Upper lobe of left lung (tissue), 6 donors: Measurements from ENCODE around the gene PFKL. TPM values are rescaled to one million over a fixed set of nuclear protein-coding genes. Genes with fewer than 3 reads are reported as not detected.
A peak's percentile ranks its signal among the peaks of the same experiment; 100 is the strongest.

Experiments
- ATAC-seq, 2 donors: fragments of 200-7000 bp; cut with Tn5 transposase; one replicate each; pipeline ENCODE4 v1.9.1; 2022; ENCODE audit warnings: mild to moderate bottlenecking in 2 of 2, moderate library complexity in 2 of 2; ENCODE audit not compliant: low FRiP score in 2 of 2
- DNase-seq, 2 donors: peaks; one replicate each; pipeline ENCODE4 v3.0.0-alpha.2; 2019 to 2020
- H3K27ac ChIP-seq, 4 donors: fragments of 200-600 bp; sonication (generic); one replicate each; pipeline ENCODE4 v1.5.1; 2016 to 2019
- H3K27me3 ChIP-seq, 4 donors: fragments of 200-600 bp; sonication (generic); one replicate each; pipeline ENCODE4 v1.5.1; 2017 to 2019
- H3K36me3 ChIP-seq, 4 donors: fragments of 200-600 bp; sonication (generic); one replicate each; pipeline ENCODE4 v1.5.1; 2016 to 2019
- H3K4me1 ChIP-seq, 4 donors: fragments of 200-600 bp; sonication (generic); one replicate each; pipeline ENCODE4 v1.5.1; 2018 to 2019
- H3K4me3 ChIP-seq, 4 donors: fragments of 200-600 bp; sonication (generic); one replicate each; pipeline ENCODE4 v1.5.1; 2017 to 2019; ENCODE audit warnings: mild to moderate bottlenecking in 2 of 4, moderate library complexity in 1 of 4
- H3K9me3 ChIP-seq, 4 donors: fragments of 200-600 bp; sonication (generic); one replicate each; pipeline ENCODE4 v1.5.1; 2018 to 2019
- CTCF ChIP-seq, 6 experiments: fragments of 450-650 bp in 4 of 6; fragments of 200-600 bp in 2 of 6; sonication (generic) in 2 of 6; IDR thresholded peaks; one replicate each; pipeline ENCODE4 v1.5.1; 2016 to 2019; ENCODE audit warnings: antibody characterized with exemption in 6 of 6
- EP300 ChIP-seq, 4 donors: sonication (generic); formaldehyde crosslinking; IDR thresholded peaks; one replicate each; pipeline ENCODE4 v1.5.1; 2017; ENCODE audit warnings: antibody characterized with exemption in 4 of 4, control low read depth in 2 of 4
- POLR2A ChIP-seq, 4 donors: fragments of 450-650 bp; IDR thresholded peaks; one replicate each; pipeline ENCODE4 v1.5.1; 2016 to 2017; ENCODE audit warnings: antibody characterized with exemption in 4 of 4, mild to moderate bottlenecking in 2 of 4
- POLR2AphosphoS5 ChIP-seq, 2 donors: sonication (generic); formaldehyde crosslinking; IDR thresholded peaks; one replicate each; pipeline ENCODE4 v1.5.1; 2017; ENCODE audit warnings: antibody characterized with exemption in 2 of 2
- WGBS, 2 donors: methylation state at CpG; one replicate each; pipeline ENCODE4 v1.1.5; 2017 to 2018; 5-methylcytosine and 5-hydroxymethylcytosine counted together
- total RNA-seq, 6 donors: library from RNA; depleted of rRNA in 4 of 6; stranded (reverse); fragments of >200 nt in 4 of 6; gene quantifications; one replicate each; pipeline versions ENCODE4 v1.1.0 to v1.2.1, GENCODE V29; 2016 to 2021
- donor health status: DM: no; HTN: no; CAD: no; lungs with moderate emphysema.
- donor health status: DM: no; HTN: yes; CAD: no; lungs with severe emphysema.

PFKL gene
- total RNA-seq, 6 donors from 2014 or later: 69.8 to 157 (median 135) TPM

GRCh38 chr21:44323591-44323990 is 23.7 kb downstream of the PFKL start:
- no peak for ATAC-seq
- Histone ChIP-seq H3K4me3 (no peak overlapping the region), H3K4me1 (no peaks in the 10 kb centered on the region), H3K27ac (no peak overlapping the region), H3K9me3 (no peaks in the 10 kb centered on the region), H3K36me3 (peaks cover 20 to 97% (median 84%) of the 10 kb centered on the region in 4 donors), H3K27me3 (no peaks in the 10 kb centered on the region)
- TF ChIP-seq POLR2AphosphoS5 (IDR thresholded peaks at IDR 0.05) (no peak), CTCF (IDR thresholded peaks at IDR 0.05) (no peak)
- 87 to 96% methylated on average over 4 to 20 of the region's 20 CpGs for WGBS, 2 donors
- peak in 1 of 2 donors; percentile 76 for DNase-seq

GRCh38 chr21:44324106-44324853 is 24.4 kb downstream of the PFKL start:
- TF ChIP-seq CTCF (IDR thresholded peaks at IDR 0.05) (no peak), POLR2A (IDR thresholded peaks at IDR 0.05) (no peak), EP300 (IDR thresholded peaks at IDR 0.05) (no peak), POLR2AphosphoS5 (IDR thresholded peaks at IDR 0.05) (no peak)
- DNase-seq (peak in 1 of 2 donors; percentile 80), ATAC-seq (no peak)
- Histone ChIP-seq H3K27me3 (no peaks in the 10 kb centered on the region), H3K9me3 (no peaks in the 10 kb centered on the region), H3K4me3 (no peak overlapping the region), H3K27ac (no peak overlapping the region), H3K36me3 (peaks cover 20 to 90% (median 77%) of the 10 kb centered on the region in 4 donors), H3K4me1 (no peaks in the 10 kb centered on the region)
- WGBS, 2 donors: 85 to 96% methylated on average over 8 to 20 of the region's 37 CpGs

GRCh38 chr21:44324854-44325107 is 24.9 kb downstream of the PFKL start:
- no peak overlapping the region for H3K27ac ChIP-seq
- no peak for ATAC-seq
- H3K9me3 ChIP-seq: no peaks in the 10 kb centered on the region
- no peaks in the 10 kb centered on the region for H3K27me3 ChIP-seq
- TF ChIP-seq EP300 (IDR thresholded peaks at IDR 0.05) (no peak), POLR2A (IDR thresholded peaks at IDR 0.05) (no peak), CTCF (IDR thresholded peaks at IDR 0.05) (no peak), POLR2AphosphoS5 (IDR thresholded peaks at IDR 0.05) (no peak)
- 99 to 100% methylated on average over 2 to 11 of the region's 11 CpGs for WGBS, 2 donors
- DNase-seq: no peak
- peaks cover 20 to 85% (median 74%) of the 10 kb centered on the region in 4 donors for H3K36me3 ChIP-seq
- no peaks in the 10 kb centered on the region for H3K4me1 ChIP-seq
- no peak overlapping the region for H3K4me3 ChIP-seq

- Histone ChIP-seq H3K4me1 (no peaks in the 10 kb centered on the region), H3K27me3 (no peaks in the 10 kb centered on the region), H3K9me3 (no peaks in the 10 kb centered on the region), H3K4me3 (no peak overlapping the region), H3K36me3 (peaks cover 16 to 80% (median 68%) of the 10 kb centered on the region in 4 donors), H3K27ac (no peak overlapping the region)
- WGBS, 2 donors: 80 to 94% methylated on average over 4 to 42 of the region's 44 CpGs
- DNase-seq (peak in 1 of 2 donors; percentile 81), ATAC-seq (no peak)
- TF ChIP-seq POLR2AphosphoS5 (IDR thresholded peaks at IDR 0.05): no peak
- no peak for TF ChIP-seq POLR2A (IDR thresholded peaks at IDR 0.05)
- no peak for TF ChIP-seq EP300 (IDR thresholded peaks at IDR 0.05)
- no peak for TF ChIP-seq CTCF (IDR thresholded peaks at IDR 0.05)
Measured at GRCh38 chr21:44325386-44326271, 25.8 kb downstream of the PFKL start.
